ENCODE data around the gene CCDC110.

- TF ChIP-seq YY1 (IDR thresholded peaks at IDR 0.05; ENCODE audit: extremely low read depth, insufficient replicate concordance, low read depth, low read length) (no peak), CTCF (IDR thresholded peaks at IDR 0.05 in 2 of 3, conservative IDR thresholded peaks at IDR 0.05 in 1 of 3; ENCODE audit: borderline replicate concordance in 1 of 3, insufficient read depth in 1 of 3, low read depth in 2 of 3, low read length in 2 of 3) (no peak), JUND (IDR thresholded peaks at IDR 0.05) (no peak), RAD21 (IDR thresholded peaks at IDR 0.05; ENCODE audit: low read depth) (0 out of 2 replicates have a peak, but pooled peaks have one; percentile 2), ZBTB33 (IDR thresholded peaks at IDR 0.05; ENCODE audit: extremely low read depth, insufficient replicate concordance, low read length) (no peak), POLR2A (IDR thresholded peaks at IDR 0.05; ENCODE audit: borderline replicate concordance, extremely low read depth, insufficient read depth, insufficient read length) (no peak), ELF1 (IDR thresholded peaks at IDR 0.05; ENCODE audit: borderline replicate concordance, low read depth) (no peak), EZH2phosphoT487 (IDR thresholded peaks at IDR 0.05; ENCODE audit: borderline replicate concordance) (no peak), EZH2 (IDR thresholded peaks at IDR 0.05) (no peak), POLR2AphosphoS5 (IDR thresholded peaks at IDR 0.05; ENCODE audit: low read depth, low read length) (no peak), ATF3 (IDR thresholded peaks at IDR 0.05) (no peak), CEBPB (IDR thresholded peaks at IDR 0.05; ENCODE audit: low read depth) (peak; percentile 60; the same call in 1 of the 2 replicates), EGR1 (IDR thresholded peaks at IDR 0.05; ENCODE audit: low read depth) (no peak), REST (IDR thresholded peaks at IDR 0.05; ENCODE audit: low read depth) (no peak)
These were observed 36.6 kb upstream of the CCDC110 start for GRCh38 chr4:185508181-185508580.

All from HCT116 (cell line).